ENCODE results near the gene LEPROT.

GRCh38 chr1:65469126-65469888 lies 48.8 kb downstream of the LEPROT start:
- TF ChIP-seq, protein P1, sequence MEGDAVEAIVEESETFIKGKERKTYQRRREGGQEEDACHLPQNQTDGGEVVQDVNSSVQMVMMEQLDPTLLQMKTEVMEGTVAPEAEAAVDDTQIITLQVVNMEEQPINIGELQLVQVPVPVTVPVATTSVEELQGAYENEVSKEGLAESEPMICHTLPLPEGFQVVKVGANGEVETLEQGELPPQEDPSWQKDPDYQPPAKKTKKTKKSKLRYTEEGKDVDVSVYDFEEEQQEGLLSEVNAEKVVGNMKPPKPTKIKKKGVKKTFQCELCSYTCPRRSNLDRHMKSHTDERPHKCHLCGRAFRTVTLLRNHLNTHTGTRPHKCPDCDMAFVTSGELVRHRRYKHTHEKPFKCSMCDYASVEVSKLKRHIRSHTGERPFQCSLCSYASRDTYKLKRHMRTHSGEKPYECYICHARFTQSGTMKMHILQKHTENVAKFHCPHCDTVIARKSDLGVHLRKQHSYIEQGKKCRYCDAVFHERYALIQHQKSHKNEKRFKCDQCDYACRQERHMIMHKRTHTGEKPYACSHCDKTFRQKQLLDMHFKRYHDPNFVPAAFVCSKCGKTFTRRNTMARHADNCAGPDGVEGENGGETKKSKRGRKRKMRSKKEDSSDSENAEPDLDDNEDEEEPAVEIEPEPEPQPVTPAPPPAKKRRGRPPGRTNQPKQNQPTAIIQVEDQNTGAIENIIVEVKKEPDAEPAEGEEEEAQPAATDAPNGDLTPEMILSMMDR (IDR thresholded peaks at IDR 0.05), result no peak
- no peak for TF ChIP-seq EZH2 (IDR thresholded peaks at IDR 0.05)
